GM18526 (cell line): ENCODE measurements around the gene CACNA1D.

Source experiments
- POLR2A ChIP-seq: IDR thresholded peaks from 3 replicates; pipeline ENCODE4 v1.6.1; 2011; ENCODE audit not compliant: insufficient read length; ENCODE audit errors: extremely low read depth

The CACNA1D gene

GRCh38 chr3:53709860-53710674 lies 215.7 kb downstream of the CACNA1D start:
- TF ChIP-seq POLR2A = no peak

- TF ChIP-seq POLR2A = no peak
These were observed 217.0 kb downstream of the CACNA1D start for GRCh38 chr3:53711387-53711786.

- TF ChIP-seq POLR2A = no peak
These were observed 218.5 kb downstream of the CACNA1D start for GRCh38 chr3:53712817-53713388.

GRCh38 chr3:53713626-53714025 lies 219.2 kb downstream of the CACNA1D start:
- no peak for TF ChIP-seq POLR2A

GRCh38 chr3:53715815-53716483 lies 221.5 kb downstream of the CACNA1D start:
- TF ChIP-seq POLR2A = no peak

- no peak for TF ChIP-seq POLR2A
These were observed 222.6 kb downstream of the CACNA1D start for GRCh38 chr3:53716998-53717397.

GRCh38 chr3:53718462-53718861 lies 224.1 kb downstream of the CACNA1D start:
- no peak for TF ChIP-seq POLR2A

GRCh38 chr3:53719796-53720195 lies 225.4 kb downstream of the CACNA1D start:
- no peak for TF ChIP-seq POLR2A

GRCh38 chr3:53721187-53722119 lies 227.0 kb downstream of the CACNA1D start:
- TF ChIP-seq POLR2A = no peak

GRCh38 chr3:53724566-53724965 lies 230.2 kb downstream of the CACNA1D start:
- TF ChIP-seq POLR2A = no peak

GRCh38 chr3:53725387-53725995 lies 231.1 kb downstream of the CACNA1D start:
- TF ChIP-seq POLR2A = no peak

GRCh38 chr3:53726643-53727042 lies 232.2 kb downstream of the CACNA1D start:
- TF ChIP-seq POLR2A = no peak

GRCh38 chr3:53728606-53729005 lies 234.2 kb downstream of the CACNA1D start:
- no peak for TF ChIP-seq POLR2A

- no peak for TF ChIP-seq POLR2A
These were observed 234.7 kb downstream of the CACNA1D start for GRCh38 chr3:53729159-53729558.

GRCh38 chr3:53729618-53730017 lies 235.2 kb downstream of the CACNA1D start:
- no peak for TF ChIP-seq POLR2A

GRCh38 chr3:53730576-53730975 lies 236.2 kb downstream of the CACNA1D start:
- no peak for TF ChIP-seq POLR2A
